Measurements from ENCODE around the gene UBE2E2. TPM values are rescaled to one million over a fixed set of nuclear protein-coding genes. Genes with fewer than 3 reads are reported as not detected.

The UBE2E2 gene
- total and polyA plus RNA-seq, 2 of the 13 experiments (the other 11 are each of a cell fraction or from before 2014, with no cell fraction given), result 0.77 to 1.5 TPM

DNA sequence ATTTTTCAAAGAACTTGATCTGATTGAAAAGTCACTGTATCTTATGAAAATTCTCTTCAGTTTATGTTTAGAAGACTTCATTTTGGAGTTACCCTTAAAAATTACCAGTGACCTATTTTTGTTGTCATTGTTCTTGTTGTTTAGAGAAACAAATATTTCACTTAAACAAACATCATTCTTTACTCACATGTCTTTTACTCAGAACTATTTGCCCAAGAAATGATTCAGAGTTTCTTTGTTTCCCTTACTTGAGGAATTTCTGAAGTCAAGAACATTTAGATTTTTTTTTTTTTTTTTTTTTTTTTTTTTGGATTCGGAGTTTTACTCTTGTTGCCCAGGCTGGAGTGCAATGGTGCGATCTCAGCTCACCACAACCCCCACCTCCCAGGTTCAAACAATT lies 343.1 kb downstream of the UBE2E2 start:
- Histone ChIP-seq H3K27ac (ENCODE audit: extremely low read length, insufficient read depth, low read length) (no peak overlapping the region), H3K79me2 (ENCODE audit: insufficient read depth, low read length) (no peaks in the 10 kb centered on the region), H3K4me2 (ENCODE audit: low read depth, low read length) (no peak overlapping the region), H3K36me3 (replicated peaks in 1 of 2; ENCODE audit: control insufficient read depth in 1 of 2, insufficient read depth in 2 of 2, low read length in 2 of 2) (no peaks in the 10 kb centered on the region), H3K27me3 (ENCODE audit: control insufficient read depth in 1 of 2, insufficient read depth in 2 of 2, low read length in 2 of 2) (no peaks in the 10 kb centered on the region), H3K4me3 (replicated peaks in 1 of 3; ENCODE audit: insufficient read depth in 1 of 3, low read depth in 2 of 3, low read length in 3 of 3) (no peak overlapping the region), H3K9ac (ENCODE audit: insufficient read depth, low read depth, low read length) (no peak overlapping the region), H2AFZ (ENCODE audit: low read length) (no peak overlapping the region), H3K9me3 (ENCODE audit: low read length) (no peaks in the 10 kb centered on the region), H4K20me1 (ENCODE audit: insufficient read depth, low read length) (no peaks in the 10 kb centered on the region), H3K4me1 (ENCODE audit: insufficient read depth, low read length) (no peaks in the 10 kb centered on the region)
- TF ChIP-seq ZNF552 (CRISPR knock-in tag; IDR thresholded peaks at IDR 0.05; ENCODE audit: borderline replicate concordance), result no peak
- TF ChIP-seq, protein P1, sequence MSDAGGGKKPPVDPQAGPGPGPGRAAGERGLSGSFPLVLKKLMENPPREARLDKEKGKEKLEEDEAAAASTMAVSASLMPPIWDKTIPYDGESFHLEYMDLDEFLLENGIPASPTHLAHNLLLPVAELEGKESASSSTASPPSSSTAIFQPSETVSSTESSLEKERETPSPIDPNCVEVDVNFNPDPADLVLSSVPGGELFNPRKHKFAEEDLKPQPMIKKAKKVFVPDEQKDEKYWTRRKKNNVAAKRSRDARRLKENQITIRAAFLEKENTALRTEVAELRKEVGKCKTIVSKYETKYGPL (CRISPR knock-in tag; IDR thresholded peaks at IDR 0.05), result no peak
- FAIRE-seq (no peak), DNase-seq (ENCODE audit: low spot score) (no peak), ATAC-seq (no peak)
- CTCF ChIA-PET (ENCODE audit: low intra/inter-chr PET ratio, low total read pairs), result no interaction called here
- WGBS (ENCODE audit: low lambda C conversion rate), result 31% methylated on average over 2 of the region's 2 CpGs
- POLR2A ChIA-PET, result no interaction called here
- in situ Hi-C loops (cut with HindIII; ENCODE audit: extremely low pct_ligation_motif_present, low pct_unique_long_range_greater_than_20kb), result no loop called here
- BruUV-seq (replicated peaks), result no TSS peak
- intact Hi-C loops (cut with micrococcal nuclease; ENCODE audit: unreplicated experiment), result no loop called here

DNA sequence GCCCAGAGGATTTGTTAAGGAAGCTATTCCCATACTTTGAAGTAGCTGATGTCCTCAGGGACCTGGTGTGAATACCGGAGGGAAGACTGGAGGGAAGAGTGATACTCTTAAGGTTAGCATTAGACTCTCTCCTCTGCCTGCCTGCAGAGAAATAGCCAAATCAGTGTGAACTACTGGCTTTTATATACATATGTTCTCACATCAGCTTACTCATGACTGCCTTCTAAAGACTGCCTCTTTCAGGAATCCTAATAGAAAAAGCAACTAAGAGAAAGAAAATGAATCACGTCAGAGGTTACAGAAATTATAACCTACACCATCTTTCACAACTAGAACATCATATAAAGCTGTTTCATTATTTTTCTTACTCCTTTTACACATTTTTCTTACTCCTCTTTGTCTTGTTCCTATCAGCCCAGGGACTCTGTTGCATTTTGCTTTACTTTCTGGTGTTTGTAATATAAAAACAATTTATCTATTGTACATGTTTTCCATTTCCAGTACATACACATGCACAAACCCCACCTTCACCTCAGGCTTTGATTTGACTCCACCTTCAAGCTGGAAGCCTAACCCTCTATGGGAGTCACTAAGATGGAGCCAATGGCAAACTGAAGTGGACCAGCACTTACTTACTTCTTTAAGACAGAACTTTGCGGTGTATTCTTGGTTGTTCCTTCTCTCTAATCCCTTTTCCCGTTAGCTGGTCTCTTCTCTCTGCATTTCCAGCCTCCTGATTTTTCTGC lies 345.0 kb downstream of the UBE2E2 start:
- POLR2A ChIA-PET, result no interaction called here
- H3K4me2 ChIP-seq (ENCODE audit: low read depth, low read length), result no peak overlapping the region
- H3K9me3 ChIP-seq (ENCODE audit: low read length), result no peaks in the 10 kb centered on the region
- intact Hi-C loops (cut with micrococcal nuclease; ENCODE audit: unreplicated experiment) (no loop called here), in situ Hi-C loops (cut with HindIII; ENCODE audit: extremely low pct_ligation_motif_present, low pct_unique_long_range_greater_than_20kb) (no loop called here)
- no peaks in the 10 kb centered on the region for H3K4me1 ChIP-seq (ENCODE audit: insufficient read depth, low read length)
- BruUV-seq (replicated peaks), result no TSS peak
- no peak overlapping the region for H2AFZ ChIP-seq (ENCODE audit: low read length)
- no peaks in the 10 kb centered on the region for H3K36me3 ChIP-seq (replicated peaks in 1 of 2; ENCODE audit: control insufficient read depth in 1 of 2, insufficient read depth in 2 of 2, low read length in 2 of 2)
- H3K27ac ChIP-seq (ENCODE audit: extremely low read length, insufficient read depth, low read length), result no peak overlapping the region
- H3K4me3 ChIP-seq (replicated peaks in 1 of 3; ENCODE audit: insufficient read depth in 1 of 3, low read depth in 2 of 3, low read length in 3 of 3), result no peak overlapping the region
- H3K27me3 ChIP-seq (ENCODE audit: control insufficient read depth in 1 of 2, insufficient read depth in 2 of 2, low read length in 2 of 2), result no peaks in the 10 kb centered on the region
- FAIRE-seq (no peak), ATAC-seq (no peak), DNase-seq (ENCODE audit: low spot score) (no peak)
- WGBS (ENCODE audit: low lambda C conversion rate), result 33% methylated on average over 4 of the region's 4 CpGs
- H4K20me1 ChIP-seq (ENCODE audit: insufficient read depth, low read length), result no peaks in the 10 kb centered on the region
- no peaks in the 10 kb centered on the region for H3K79me2 ChIP-seq (ENCODE audit: insufficient read depth, low read length)
- no peak overlapping the region for H3K9ac ChIP-seq (ENCODE audit: insufficient read depth, low read depth, low read length)
- CTCF ChIA-PET (ENCODE audit: low intra/inter-chr PET ratio, low total read pairs), result no interaction called here
- no peak for TF ChIP-seq ZNF558 (CRISPR knock-in tag; IDR thresholded peaks at IDR 0.05; ENCODE audit: borderline replicate concordance)
- no peak for TF ChIP-seq HIVEP1 (CRISPR knock-in tag; IDR thresholded peaks at IDR 0.05)
- TF ChIP-seq ZNF839 (CRISPR knock-in tag; IDR thresholded peaks at IDR 0.05; ENCODE audit: borderline replicate concordance), result no peak
- TF ChIP-seq ZNF234 (CRISPR knock-in tag; conservative IDR thresholded peaks at IDR 0.05), result no peak
- no peak for TF ChIP-seq TRIM22 (IDR thresholded peaks at IDR 0.05)
- no peak for TF ChIP-seq PHB2 (IDR thresholded peaks at IDR 0.05; ENCODE audit: partially characterized antibody)
- no peak for TF ChIP-seq ZNF687 (CRISPR knock-in tag; IDR thresholded peaks at IDR 0.05)
- TF ChIP-seq ZNF576 (CRISPR knock-in tag; IDR thresholded peaks at IDR 0.05), result no peak

Data from HepG2 (cell line).